ENCODE data around the gene SCARB2. TPM values are rescaled to one million over a fixed set of nuclear protein-coding genes. Genes with fewer than 3 reads are reported as not detected.

The SCARB2 gene
- total and polyA plus RNA-seq, 2 experiments from 2014 or later, result 17.7 to 41.0 TPM

- no peak for TF ChIP-seq ZNF462 (CRISPR knock-in tag; IDR thresholded peaks at IDR 0.05)
- no peak for TF ChIP-seq ETS1 (IDR thresholded peaks at IDR 0.05)
- TF ChIP-seq JUNB (IDR thresholded peaks at IDR 0.05; ENCODE audit: unreplicated experiment), result no peak
Measured at GRCh38 chr4:76195326-76195725, 18.3 kb downstream of the SCARB2 start (continued).

GRCh38 chr4:76194325-76194724 is 19.3 kb downstream of the SCARB2 start:
- H3K36me3 ChIP-seq (ENCODE audit: insufficient read depth), result peaks cover 7% of the 10 kb centered on the region; the same call in 1 of the 2 replicates
- H3K36me3 Mint-ChIP-seq (ENCODE audit: low read depth), result peaks cover 44% of the 10 kb centered on the region

More at GRCh38 chr4:76194325-76194724, 19.3 kb downstream of the SCARB2 start:
- Mint-ChIP-seq H3K9me3 (peaks cover 12% of the 10 kb centered on the region), H3K27ac (no peak overlapping the region), H3K27me3 (ENCODE audit: insufficient read depth, low read depth, poor library complexity) (peaks cover 3% of the 10 kb centered on the region), H3K4me1 (peaks cover 15% of the 10 kb centered on the region), H3K4me3 (no peak overlapping the region)
- no peak for DNase-seq (ENCODE audit: low spot score)
- Histone ChIP-seq H3K27me3 (ENCODE audit: insufficient read depth) (no peaks in the 10 kb centered on the region), H3K27ac (ENCODE audit: low read depth) (no peak overlapping the region), H4K20me1 (replicated peaks; ENCODE audit: insufficient read depth) (no peaks in the 10 kb centered on the region), H3K4me3 (no peak overlapping the region), H3F3A (replicated peaks; ENCODE audit: low read depth) (no peaks in the 10 kb centered on the region), H3K4me2 (no peak overlapping the region), H2AFZ (no peak overlapping the region), H3K79me2 (replicated peaks; ENCODE audit: insufficient read depth) (no peaks in the 10 kb centered on the region), H3K9me2 (ENCODE audit: insufficient read depth) (no peaks in the 10 kb centered on the region), H3K4me1 (ENCODE audit: insufficient read depth) (peaks cover 6% of the 10 kb centered on the region; the same call in 1 of the 2 replicates)
- no peak for ATAC-seq
- no peak for TF ChIP-seq ETS1 (IDR thresholded peaks at IDR 0.05)
- no peak for TF ChIP-seq ZNF331 (CRISPR knock-in tag; IDR thresholded peaks at IDR 0.05; ENCODE audit: low read depth)
